Mucosa of stomach (tissue), 1 donor: Measurements from ENCODE around the gene AGAP3.

Experiments used
- H3K27me3 ChIP-seq: one replicate; pipeline ENCODE4 v1.7.0; 2013; ENCODE audit warnings: mild to moderate bottlenecking, low read length; ENCODE audit not compliant: control insufficient read depth, insufficient read depth
- H3K36me3 ChIP-seq: one replicate; pipeline ENCODE4 v1.7.0; 2013; ENCODE audit warnings: low read length; ENCODE audit not compliant: control insufficient read depth, insufficient read depth
- H3K4me1 ChIP-seq: one replicate; pipeline ENCODE4 v1.7.0; 2013; ENCODE audit warnings: mild to moderate bottlenecking, low read length; ENCODE audit not compliant: control insufficient read depth, insufficient read depth
- H3K4me3 ChIP-seq: one replicate; pipeline ENCODE4 v1.7.0; 2013; ENCODE audit warnings: low read length
- H3K9ac ChIP-seq: one replicate; pipeline ENCODE4 v1.7.0; 2013; ENCODE audit warnings: mild to moderate bottlenecking, low read length, moderate library complexity
- H3K9me3 ChIP-seq: one replicate; pipeline ENCODE4 v1.7.0; 2013; ENCODE audit warnings: mild to moderate bottlenecking, low read length, moderate library complexity; ENCODE audit not compliant: control insufficient read depth
- donor health status: Pancreatic carcinoma.

The AGAP3 gene

DNA sequence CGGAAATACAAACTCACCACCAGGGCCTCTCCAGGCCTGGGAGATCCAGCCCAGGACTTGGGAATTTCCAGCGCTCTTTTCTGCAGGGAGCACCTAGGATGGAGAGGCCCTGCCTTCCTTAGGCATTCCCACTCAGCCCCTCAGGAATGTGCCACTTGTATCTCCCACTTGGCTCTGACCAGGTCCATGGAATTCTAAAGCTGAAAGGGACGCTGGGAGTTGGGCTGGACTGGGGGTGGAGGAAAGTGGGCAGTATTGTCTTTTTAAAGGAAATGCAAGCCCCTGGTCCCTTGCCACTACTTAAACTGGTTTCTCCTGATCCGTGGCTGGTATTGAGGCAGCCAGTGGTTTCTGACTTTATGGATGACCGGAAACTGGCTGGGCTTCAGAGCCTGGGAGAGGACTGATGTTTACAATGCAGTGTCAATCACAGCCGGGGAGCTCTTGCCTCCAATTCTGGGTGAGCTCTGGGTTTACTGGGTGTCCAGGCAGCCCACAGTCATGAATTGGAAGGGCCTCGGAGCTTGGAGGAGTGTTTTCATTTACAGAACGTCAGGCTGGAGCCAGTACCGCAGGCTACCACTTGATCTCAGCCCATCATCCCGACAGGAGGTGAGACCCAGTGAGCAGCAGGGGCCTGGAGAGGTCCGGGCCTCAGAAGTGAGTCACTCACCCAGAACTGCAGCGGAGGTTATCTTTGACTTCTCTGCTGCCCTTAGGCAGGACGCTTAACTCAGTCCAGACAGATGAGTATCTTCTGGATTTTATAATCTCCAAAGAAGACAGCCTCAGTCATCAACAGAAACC is 27.3 kb downstream of the AGAP3 start:
- H3K4me1 ChIP-seq = peaks cover 45% of the 10 kb centered on the region
- H3K9ac ChIP-seq = peak overlapping the region; percentile 45
- H3K4me3 ChIP-seq = no peak overlapping the region
- H3K9me3 ChIP-seq = no peaks in the 10 kb centered on the region
- H3K27me3 ChIP-seq = no peaks in the 10 kb centered on the region
- no peaks in the 10 kb centered on the region for H3K36me3 ChIP-seq

DNA sequence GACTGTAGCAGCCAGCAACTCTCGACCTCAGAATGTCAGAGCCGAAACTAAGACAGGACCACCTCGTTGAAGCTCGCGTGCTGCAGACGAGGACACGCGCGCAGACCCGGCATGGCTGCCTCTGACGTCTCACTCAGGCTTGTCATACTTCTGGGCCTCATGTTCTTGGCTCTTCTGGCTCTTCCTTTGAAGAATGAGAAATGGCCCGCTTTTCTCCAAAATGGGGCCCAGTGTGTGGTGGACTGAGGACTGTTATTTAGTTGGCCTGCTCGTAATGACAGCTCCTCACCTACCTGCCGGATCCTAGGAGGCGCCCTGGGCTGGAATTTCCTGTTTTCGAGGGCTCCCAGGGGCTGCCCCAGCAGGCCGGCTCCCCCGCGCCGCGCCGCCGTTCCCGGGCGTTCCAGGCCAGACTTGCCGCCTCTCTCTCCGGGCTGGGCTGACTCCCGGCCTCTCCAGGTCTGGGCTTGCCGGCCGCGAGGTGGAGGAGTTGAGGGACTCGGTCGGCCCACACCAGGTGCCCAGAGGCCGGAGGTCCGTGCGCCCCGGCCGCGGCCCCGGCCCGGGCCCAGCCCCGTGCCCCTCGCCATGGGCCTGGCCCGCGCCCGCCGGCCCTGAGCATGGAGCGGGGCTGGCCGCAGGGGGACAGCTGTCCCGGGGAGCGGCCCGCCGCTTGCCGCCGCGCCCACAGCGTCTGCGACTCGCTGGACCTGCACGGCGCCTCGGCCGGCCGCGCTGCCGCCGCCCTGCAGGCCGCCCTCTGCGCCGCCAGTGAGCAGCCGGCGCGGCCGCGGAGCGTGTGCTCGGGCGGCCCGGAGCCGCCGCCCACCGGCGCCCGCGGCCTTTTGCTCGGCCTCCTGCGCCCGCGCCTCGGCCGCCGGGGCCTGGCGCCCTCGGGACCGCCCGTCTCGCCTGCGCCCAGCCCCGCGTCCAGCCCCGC is 28.1 kb downstream of the AGAP3 start:
- Histone ChIP-seq H3K9me3 (no peaks in the 10 kb centered on the region), H3K4me1 (peaks cover 45% of the 10 kb centered on the region), H3K36me3 (no peaks in the 10 kb centered on the region), H3K4me3 (no peak overlapping the region), H3K27me3 (no peaks in the 10 kb centered on the region), H3K9ac (peak overlapping the region; percentile 45)

DNA sequence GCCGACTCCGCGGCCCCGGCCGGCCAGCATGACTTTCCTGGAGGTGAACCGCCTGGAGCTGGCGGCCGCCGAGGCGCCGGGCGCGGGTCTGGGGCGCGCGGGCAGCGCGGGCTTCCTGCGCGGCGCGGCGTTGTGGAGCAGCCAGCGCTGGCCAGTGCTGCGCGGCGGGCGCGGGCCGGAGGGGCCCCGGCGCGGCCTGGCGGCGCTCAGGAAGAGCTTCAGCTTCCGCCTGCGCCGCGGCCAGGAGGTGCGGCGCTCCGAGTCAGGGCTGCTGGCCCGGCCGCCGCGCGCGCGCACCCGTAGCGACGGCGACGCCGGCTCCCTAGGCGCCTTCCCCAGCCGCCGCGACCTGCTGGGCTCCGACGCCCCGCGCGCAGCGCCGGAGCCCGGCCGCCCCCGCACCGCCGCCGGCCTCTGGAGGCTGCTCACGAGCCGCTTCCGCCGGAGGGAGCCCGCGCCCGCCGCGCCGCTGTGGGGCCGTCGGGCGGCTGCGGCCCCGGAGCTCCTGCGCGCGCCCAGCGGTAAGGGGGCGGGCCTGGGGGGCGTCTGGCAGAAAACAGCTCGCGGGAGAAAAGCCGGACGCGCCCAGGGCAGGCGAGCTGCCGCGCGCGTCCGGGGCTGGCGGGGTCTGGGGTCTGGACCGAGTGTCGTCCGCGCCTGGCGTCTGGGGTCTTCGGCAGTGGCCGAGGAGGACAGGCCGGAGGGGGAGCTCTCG is 29.0 kb downstream of the AGAP3 start:
- no peaks in the 10 kb centered on the region for H3K9me3 ChIP-seq
- H3K4me1 ChIP-seq = peaks cover 45% of the 10 kb centered on the region
- H3K9ac ChIP-seq = peak overlapping the region; percentile 53
- no peaks in the 10 kb centered on the region for H3K36me3 ChIP-seq
- no peak overlapping the region for H3K4me3 ChIP-seq
- no peaks in the 10 kb centered on the region for H3K27me3 ChIP-seq

DNA sequence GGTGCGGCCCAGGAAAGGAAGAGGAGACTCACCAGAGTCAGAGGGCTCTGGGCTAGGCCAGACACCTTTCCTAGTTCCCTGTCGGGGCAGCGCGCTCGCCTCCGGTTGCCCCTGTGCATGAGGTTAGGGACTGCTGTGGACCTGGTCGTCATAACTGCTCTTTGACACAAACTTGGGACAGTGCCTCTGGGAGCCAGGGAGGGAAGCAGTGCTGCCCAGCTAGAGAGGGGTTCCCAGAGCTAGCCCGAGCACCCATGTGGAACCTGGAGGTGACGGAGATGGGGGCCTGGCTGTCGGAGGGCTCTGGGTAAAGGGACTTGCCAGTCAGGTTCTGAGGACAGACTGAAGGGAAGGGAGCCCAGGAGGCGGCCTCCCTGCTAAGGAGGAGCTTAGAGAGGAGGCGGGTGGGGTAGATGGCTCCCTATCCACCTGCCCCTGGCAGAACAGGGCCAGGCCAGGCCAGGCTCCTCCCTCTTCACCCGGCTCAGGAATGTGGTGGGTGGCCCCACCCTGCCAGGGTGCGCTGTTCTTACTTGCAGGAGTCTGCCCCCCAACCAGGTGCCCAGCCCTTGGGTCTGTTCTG is 29.7 kb downstream of the AGAP3 start:
- Histone ChIP-seq H3K27me3 (no peaks in the 10 kb centered on the region), H3K9me3 (no peaks in the 10 kb centered on the region), H3K9ac (peak overlapping the region; percentile 53), H3K4me3 (no peak overlapping the region), H3K4me1 (peaks cover 39% of the 10 kb centered on the region), H3K36me3 (no peaks in the 10 kb centered on the region)

DNA sequence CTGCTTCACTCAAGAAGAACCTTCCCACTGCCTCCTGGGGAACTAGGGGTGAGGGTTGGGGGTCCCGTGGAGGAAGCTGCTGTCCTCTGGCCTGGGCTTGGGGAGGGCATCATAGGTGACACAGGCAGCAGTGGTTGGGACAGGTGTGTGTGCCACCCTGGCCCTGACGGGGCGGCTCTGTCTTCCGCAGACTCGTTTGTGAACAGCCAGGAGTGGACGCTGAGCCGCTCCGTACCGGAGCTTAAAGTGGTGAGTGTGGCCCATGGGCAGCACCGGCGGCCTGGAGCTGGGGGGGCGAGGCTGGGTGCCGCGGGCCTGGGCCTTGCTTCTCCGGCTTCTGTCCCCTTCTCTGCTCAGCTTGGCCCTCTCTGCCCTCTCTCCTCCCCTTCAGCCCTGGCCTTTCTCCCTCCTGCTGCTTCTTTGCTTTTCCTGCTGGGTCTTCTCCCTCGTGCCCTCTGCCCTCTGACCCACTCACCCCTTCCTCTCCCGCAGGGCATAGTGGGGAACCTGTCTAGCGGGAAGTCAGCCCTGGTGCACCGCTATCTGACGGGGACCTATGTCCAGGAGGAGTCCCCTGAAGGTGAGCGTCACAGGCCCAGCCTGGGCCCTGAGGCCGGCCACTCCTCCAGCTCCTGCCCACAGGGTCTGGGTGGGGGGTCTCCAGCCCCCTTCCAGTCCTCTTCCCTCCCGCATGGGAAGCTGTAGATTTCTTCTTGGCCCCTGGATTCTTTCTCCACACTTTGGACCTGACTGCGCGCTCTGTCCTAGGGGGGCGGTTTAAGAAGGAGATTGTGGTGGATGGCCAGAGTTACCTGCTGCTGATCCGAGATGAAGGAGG is 30.5 kb downstream of the AGAP3 start:
- no peak overlapping the region for H3K4me3 ChIP-seq
- no peaks in the 10 kb centered on the region for H3K27me3 ChIP-seq
- H3K9me3 ChIP-seq = no peaks in the 10 kb centered on the region
- H3K36me3 ChIP-seq = no peaks in the 10 kb centered on the region
- peaks cover 30% of the 10 kb centered on the region for H3K4me1 ChIP-seq
- H3K9ac ChIP-seq = no peak overlapping the region

DNA sequence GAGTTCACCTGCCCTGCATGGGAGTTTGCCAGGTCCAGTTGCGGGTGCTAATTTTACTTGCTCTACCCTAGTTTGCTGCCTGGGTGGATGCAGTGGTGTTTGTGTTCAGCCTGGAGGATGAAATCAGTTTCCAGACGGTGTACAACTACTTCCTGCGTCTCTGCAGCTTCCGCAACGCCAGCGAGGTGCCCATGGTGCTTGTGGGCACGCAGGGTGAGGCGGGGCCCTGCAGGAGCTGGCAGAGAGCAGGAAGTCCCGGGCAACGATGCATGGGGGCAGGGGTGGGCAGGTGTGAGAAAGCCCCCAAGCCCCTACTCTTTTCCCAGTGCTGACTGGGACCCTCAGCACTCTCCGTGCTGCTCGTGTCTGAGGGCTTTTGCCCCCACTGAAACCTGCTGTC is 31.3 kb downstream of the AGAP3 start:
- Histone ChIP-seq H3K9ac (no peak overlapping the region), H3K27me3 (no peaks in the 10 kb centered on the region), H3K4me1 (peaks cover 27% of the 10 kb centered on the region), H3K4me3 (no peak overlapping the region), H3K9me3 (no peaks in the 10 kb centered on the region), H3K36me3 (no peaks in the 10 kb centered on the region)

DNA sequence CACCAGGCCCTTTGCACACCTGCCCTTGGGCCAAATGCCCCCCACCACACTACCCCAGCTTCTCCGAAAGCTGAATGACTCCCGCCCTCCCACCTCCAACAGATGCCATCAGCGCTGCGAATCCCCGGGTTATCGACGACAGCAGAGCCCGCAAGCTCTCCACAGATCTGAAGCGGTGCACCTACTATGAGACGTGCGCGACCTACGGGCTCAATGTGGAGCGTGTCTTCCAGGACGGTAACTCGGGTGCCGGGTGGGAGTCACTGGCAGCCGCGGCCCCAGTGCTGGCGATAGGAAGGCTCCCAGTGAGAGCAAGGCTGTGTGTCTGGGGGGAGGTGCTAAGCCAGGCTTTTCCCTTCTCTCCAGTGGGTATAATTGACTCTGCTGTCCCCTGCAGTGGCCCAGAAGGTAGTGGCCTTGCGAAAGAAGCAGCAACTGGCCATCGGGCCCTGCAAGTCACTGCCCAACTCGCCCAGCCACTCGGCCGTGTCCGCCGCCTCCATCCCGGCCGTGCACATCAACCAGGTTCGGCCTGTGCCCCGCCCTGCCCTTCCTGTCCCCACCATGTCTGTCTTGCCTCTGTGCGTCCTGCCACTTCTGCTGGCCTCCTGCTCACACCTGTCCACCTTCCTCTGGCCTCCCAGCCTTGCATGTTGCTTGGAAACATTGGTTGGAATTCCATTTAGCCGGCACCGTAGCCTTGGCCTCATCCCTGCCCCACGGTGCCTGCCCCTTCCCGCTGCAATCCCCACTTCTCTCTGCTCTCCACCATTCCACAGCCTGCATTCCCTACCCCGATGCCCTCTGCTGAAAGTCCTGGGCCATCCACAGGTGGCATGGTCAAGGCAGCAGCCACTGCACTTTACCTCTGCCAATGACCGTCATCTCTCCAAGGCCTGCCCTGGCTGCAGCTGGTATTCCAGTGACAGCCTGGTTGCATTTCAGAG is 32.1 kb downstream of the AGAP3 start:
- no peak overlapping the region for H3K9ac ChIP-seq
- no peaks in the 10 kb centered on the region for H3K9me3 ChIP-seq
- no peaks in the 10 kb centered on the region for H3K36me3 ChIP-seq
- no peak overlapping the region for H3K4me3 ChIP-seq
- peaks cover 25% of the 10 kb centered on the region for H3K4me1 ChIP-seq
- H3K27me3 ChIP-seq = no peaks in the 10 kb centered on the region

DNA sequence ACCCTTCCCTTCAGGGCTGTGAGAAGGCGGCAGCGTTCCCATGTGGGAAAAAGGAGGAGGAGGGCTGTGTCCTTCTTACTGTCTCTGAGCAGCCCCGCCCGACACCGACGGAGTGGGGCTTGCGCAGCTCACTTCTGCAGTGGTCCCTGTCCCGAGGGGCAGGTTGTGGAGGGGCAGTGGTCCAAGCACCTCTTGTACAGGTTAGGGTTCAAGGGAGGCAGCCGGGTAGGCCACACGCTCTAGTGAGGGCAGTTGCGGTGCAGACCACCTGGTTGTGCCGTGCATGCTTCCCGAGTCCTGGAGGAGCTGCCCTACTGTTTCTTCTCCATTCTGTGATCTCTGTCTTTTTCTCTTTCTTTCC is 32.8 kb downstream of the AGAP3 start:
- Histone ChIP-seq H3K9me3 (no peaks in the 10 kb centered on the region), H3K4me1 (peaks cover 19% of the 10 kb centered on the region), H3K9ac (no peak overlapping the region), H3K4me3 (no peak overlapping the region), H3K27me3 (no peaks in the 10 kb centered on the region), H3K36me3 (no peaks in the 10 kb centered on the region)

DNA sequence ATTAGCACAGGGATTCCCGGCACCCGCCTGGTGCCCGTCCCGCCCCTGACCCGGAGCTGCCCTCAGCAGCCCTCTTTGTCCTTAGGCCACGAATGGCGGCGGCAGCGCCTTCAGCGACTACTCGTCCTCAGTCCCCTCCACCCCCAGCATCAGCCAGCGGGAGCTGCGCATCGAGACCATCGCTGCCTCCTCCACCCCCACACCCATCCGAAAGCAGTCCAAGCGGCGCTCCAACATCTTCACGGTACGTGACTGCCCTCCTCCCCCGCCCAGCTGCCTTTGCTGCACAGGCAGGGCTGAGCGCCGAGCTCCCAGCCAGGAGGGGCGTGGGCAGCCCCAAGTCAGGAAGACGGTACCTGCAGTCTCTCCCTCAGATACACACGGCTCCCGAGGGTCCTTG is 33.6 kb downstream of the AGAP3 start:
- no peaks in the 10 kb centered on the region for H3K36me3 ChIP-seq
- peaks cover 14% of the 10 kb centered on the region for H3K4me1 ChIP-seq
- no peak overlapping the region for H3K9ac ChIP-seq
- H3K27me3 ChIP-seq = no peaks in the 10 kb centered on the region
- H3K4me3 ChIP-seq = no peak overlapping the region
- H3K9me3 ChIP-seq = no peaks in the 10 kb centered on the region

DNA sequence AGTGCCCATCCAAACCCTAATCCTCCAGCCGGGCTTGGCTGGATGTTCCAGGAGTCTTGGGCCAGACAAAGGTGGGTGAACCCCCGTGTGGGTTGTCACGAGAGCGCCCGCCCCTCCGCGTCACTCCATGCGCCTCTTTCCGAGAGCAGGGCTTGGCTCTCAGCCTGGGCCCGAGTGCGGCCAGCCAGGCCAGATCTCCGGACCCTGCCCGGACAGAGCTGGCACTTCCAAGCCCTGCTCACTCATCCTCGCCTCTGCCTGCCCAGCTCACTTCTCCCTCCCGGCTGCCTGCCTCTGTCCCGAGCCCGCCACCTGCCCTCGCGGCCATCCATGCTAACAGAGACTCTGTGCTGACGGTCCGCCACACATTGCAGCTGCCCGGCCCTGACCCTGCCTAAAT is 34.6 kb downstream of the AGAP3 start:
- H3K27me3 ChIP-seq = no peaks in the 10 kb centered on the region
- no peak overlapping the region for H3K9ac ChIP-seq
- H3K9me3 ChIP-seq = no peaks in the 10 kb centered on the region
- H3K36me3 ChIP-seq = no peaks in the 10 kb centered on the region
- H3K4me1 ChIP-seq = peaks cover 16% of the 10 kb centered on the region
- no peak overlapping the region for H3K4me3 ChIP-seq
